Measurements from ENCODE around the gene RASL10A.

DNA sequence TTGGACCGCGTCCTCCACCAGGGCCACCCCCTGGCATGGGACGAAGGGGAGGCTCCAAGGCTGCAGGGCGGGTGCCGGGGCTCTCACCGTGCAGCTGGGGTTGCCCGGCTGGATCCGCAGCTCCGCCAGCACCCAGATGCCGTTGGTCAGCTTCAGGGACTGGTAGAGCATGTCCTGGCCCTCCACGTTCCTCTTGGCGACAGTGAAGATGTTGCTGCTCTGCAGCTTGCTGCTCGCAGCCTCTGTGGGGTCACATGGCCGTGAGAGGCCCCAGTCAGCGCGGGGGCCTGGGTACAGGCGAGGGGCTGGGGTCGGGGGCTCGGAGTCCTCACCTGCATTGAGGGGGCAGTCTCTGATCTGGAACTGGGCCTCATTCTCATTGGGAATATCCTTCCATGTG, 14.8 kb upstream of the RASL10A start:
- TF ChIP-seq, protein P1, sequence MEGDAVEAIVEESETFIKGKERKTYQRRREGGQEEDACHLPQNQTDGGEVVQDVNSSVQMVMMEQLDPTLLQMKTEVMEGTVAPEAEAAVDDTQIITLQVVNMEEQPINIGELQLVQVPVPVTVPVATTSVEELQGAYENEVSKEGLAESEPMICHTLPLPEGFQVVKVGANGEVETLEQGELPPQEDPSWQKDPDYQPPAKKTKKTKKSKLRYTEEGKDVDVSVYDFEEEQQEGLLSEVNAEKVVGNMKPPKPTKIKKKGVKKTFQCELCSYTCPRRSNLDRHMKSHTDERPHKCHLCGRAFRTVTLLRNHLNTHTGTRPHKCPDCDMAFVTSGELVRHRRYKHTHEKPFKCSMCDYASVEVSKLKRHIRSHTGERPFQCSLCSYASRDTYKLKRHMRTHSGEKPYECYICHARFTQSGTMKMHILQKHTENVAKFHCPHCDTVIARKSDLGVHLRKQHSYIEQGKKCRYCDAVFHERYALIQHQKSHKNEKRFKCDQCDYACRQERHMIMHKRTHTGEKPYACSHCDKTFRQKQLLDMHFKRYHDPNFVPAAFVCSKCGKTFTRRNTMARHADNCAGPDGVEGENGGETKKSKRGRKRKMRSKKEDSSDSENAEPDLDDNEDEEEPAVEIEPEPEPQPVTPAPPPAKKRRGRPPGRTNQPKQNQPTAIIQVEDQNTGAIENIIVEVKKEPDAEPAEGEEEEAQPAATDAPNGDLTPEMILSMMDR (conservative IDR thresholded peaks at IDR 0.05; ENCODE audit: low read length): no peak
- TF ChIP-seq EZH2phosphoT487 (IDR thresholded peaks at IDR 0.05; ENCODE audit: borderline replicate concordance): no peak
